GM12872 (cell line): Measurements from ENCODE around the gene HLA-E.

ENCODE experiments used
- TF ChIP-seq, protein P1 (sequence below): IDR thresholded peaks from 3 replicates; pipeline ENCODE4 v1.5.1; 2011; ENCODE audit warnings: low read depth, mild to moderate bottlenecking, low read length, moderate library complexity; ENCODE audit not compliant: insufficient read depth

HLA-E gene

DNA sequence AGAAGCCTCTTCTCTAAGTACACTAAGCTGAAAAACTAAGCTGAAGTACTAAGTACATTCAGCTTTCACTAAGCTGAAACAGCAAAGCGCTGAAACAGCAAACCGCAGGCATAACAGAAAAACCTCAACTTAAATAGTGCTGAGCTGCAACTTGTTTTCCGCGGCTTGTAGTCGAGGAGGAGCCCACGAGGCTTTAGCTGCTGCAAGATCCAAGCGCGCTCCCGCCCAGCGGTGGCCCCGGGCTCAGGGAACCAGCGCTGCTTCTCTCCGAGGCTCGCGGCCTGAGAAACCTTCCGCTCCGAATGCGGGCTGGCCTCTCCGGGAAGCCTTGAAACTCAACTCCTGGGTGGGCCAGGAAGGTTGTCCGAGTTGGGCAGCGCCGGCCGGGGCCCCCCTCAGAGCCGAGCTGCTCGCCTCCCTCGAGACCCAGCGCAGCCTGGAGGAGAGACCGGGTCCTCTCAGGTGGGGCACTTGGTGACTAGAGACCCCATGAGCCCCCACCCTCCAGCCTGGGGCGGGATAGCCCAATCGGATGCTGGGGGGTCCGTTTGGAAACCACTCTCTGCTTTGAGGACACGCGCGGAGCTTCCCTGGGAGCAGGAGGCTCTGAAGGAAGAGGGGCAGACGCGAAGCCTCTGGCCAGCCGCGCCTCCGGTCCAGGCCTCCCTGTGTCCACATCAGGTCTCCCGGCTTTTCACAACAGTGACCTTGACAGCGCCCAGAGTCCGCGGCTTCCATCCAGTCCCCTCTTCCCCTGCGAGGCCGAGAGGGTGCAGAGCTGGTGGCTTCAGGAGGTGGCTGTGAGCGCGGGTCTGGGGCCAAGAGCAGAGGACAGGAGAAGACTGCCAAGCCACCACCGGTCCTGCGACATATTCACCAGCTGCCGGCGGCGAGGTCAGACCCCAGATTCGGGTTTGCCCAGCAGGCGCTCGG, 38.1 kb upstream of the HLA-E start:
- TF ChIP-seq, protein P1, sequence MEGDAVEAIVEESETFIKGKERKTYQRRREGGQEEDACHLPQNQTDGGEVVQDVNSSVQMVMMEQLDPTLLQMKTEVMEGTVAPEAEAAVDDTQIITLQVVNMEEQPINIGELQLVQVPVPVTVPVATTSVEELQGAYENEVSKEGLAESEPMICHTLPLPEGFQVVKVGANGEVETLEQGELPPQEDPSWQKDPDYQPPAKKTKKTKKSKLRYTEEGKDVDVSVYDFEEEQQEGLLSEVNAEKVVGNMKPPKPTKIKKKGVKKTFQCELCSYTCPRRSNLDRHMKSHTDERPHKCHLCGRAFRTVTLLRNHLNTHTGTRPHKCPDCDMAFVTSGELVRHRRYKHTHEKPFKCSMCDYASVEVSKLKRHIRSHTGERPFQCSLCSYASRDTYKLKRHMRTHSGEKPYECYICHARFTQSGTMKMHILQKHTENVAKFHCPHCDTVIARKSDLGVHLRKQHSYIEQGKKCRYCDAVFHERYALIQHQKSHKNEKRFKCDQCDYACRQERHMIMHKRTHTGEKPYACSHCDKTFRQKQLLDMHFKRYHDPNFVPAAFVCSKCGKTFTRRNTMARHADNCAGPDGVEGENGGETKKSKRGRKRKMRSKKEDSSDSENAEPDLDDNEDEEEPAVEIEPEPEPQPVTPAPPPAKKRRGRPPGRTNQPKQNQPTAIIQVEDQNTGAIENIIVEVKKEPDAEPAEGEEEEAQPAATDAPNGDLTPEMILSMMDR, result no peak

GRCh38 chr6:30452736-30453507, 36.4 kb upstream of the HLA-E start:
- TF ChIP-seq, protein P1, result no peak

DNA sequence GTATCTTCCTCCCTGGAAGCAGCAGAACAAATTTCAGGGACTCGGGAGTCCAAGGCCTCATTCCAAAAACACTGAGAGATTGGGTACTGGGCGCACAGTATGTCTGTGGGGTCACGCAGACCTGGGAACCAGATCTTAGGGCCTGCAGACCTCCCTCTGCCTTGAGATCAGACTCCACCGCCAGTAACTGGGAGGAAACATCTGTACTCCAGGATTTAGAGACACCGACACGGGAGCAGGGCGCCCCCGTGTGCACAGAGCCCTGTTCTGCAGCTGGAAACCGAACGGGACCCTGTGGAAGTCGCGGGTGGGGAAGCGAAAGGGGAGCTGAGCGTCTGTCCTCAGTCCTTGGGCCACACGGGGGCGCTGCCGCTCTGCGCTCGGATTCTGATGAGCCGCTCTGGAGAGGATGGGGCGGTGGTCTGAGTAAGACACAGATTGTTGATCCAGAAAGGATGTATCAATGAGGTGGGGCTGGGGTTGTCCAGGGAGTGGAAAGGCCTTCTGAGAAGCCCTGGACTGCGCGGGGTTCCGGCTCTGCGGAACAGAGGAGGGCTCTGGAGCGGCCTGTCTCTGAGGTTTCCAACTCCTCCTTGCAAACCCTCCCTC, 35.7 kb upstream of the HLA-E start:
- TF ChIP-seq, protein P1, result peak; percentile 85

- TF ChIP-seq, protein P1, result no peak
These were observed 30.2 kb upstream of the HLA-E start for GRCh38 chr6:30459145-30459544.

DNA sequence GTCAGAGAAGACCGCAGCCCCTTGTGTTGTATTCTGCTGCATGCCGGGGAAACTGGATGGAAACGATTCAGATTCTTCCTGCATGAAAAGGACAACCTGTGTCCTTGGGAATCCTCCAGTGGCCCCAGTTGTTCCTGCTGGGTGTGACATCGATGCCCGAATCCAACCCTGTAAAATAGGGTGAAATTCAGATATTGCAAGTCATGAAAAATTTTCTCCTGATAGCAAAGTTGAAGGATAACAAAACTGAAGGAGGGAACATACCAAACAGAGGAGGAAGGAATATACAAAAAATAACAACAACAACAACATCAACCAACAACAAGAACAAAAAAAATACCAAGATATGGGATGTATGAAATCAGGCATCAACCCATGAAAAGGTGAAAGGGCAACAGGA, 28.3 kb upstream of the HLA-E start:
- TF ChIP-seq, protein P1, result no peak

- TF ChIP-seq, protein P1, result no peak
These were observed 26.8 kb upstream of the HLA-E start for GRCh38 chr6:30462482-30462881.

- TF ChIP-seq, protein P1, result no peak
These were observed 26.1 kb upstream of the HLA-E start for GRCh38 chr6:30463242-30463641.
